NCI-H82 treated with DMSO at 0.1 percent for 48 hours (cell line): ENCODE measurements around the gene KCNJ15.

ENCODE experiments used
- DNase-seq: peaks from one replicate; lab custom pipeline; 2025; ENCODE audit not compliant: unreplicated experiment; lab: John Stamatoyannopoulos, UW

Gene KCNJ15

DNA sequence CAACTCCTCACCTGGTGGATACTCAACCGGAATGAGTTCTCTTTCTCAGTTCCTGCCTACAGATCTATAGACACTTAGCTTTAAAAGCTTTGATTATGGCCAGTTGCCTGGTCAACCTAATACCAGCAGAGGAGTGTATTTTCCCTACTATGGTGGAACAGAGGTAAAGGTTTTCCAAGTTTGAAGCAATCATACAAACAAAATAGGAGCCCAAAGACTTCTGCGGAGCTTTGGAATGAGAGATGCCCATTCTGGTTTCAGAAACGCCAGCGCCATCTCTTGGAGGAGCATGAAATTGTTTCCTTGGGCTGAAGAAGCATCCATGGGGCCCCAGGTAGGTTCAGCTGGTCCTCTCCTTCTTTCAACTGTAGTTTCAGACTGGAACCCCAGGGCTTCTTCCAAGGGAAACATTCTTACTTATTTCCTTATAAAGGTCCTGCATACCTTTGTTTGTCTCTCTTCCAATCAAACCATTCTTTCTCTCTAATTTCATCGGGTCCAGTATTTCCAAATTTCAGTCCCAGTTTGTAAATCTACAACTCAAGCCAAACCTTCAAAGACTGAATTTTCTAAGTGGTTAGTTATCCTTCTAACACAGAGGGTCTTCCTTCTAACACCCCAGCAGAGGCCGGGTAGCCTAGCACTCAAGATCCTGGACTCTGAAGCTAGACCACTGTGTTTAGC lies 95.9 kb downstream of the KCNJ15 start:
- DNase-seq: peak; percentile 5

- DNase-seq: no peak
Measured at GRCh38 chr21:38354231-38354630, 97.4 kb downstream of the KCNJ15 start.

DNA sequence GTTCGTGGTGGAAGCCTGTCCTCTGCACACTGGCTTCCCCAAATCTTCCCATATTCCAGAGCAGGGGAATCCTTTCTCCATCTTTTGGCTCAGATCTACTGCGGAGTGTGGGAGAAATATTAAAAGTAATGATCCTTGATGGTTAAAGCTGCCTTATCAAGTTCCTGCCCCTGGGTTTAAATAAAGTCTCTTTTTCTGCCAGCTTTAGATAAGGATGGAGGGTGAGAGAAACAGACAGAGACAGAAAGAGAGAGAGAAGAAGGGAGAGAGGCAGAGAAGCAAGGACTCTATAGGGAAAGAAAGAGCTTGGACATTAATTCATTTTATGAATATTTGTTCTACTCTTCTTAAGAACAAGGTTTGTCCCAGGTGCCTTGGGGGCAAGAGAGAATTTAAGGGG lies 98.0 kb downstream of the KCNJ15 start:
- no peak for DNase-seq

GRCh38 chr21:38355353-38355752 lies 98.6 kb downstream of the KCNJ15 start:
- DNase-seq: no peak

GRCh38 chr21:38355992-38356781 lies 99.4 kb downstream of the KCNJ15 start:
- peak; percentile 6 for DNase-seq
